KOPT-K1 (cell line): Measurements from ENCODE around the gene ADGRB3.

Experiments used
- H3K27ac ChIP-seq: fragments of 200-600 bp; sonication (generic); 2 replicates; pipeline ENCODE4 v1.5.1; 2016; ENCODE audit warnings: antibody characterized with exemption, mild to moderate bottlenecking, low read depth, low read length; ENCODE audit not compliant: poor library complexity, severe bottlenecking
- H3K36me3 ChIP-seq: fragments of 200-600 bp; sonication (generic); 2 replicates; pipeline ENCODE4 v1.5.1; 2017; ENCODE audit warnings: antibody characterized with exemption, mild to moderate bottlenecking, low read length, moderate library complexity; ENCODE audit not compliant: insufficient read depth
- H3K9me3 ChIP-seq: fragments of 200-600 bp; sonication (generic); 2 replicates; pipeline ENCODE4 v1.5.1; 2017; ENCODE audit warnings: antibody characterized with exemption, low read length, mild to moderate bottlenecking; ENCODE audit not compliant: insufficient read depth, poor library complexity, severe bottlenecking

ADGRB3 gene

GRCh38 chr6:69063401-69063800, 428.3 kb downstream of the ADGRB3 start:
- Histone ChIP-seq H3K9me3 (no peaks in the 10 kb centered on the region), H3K36me3 (no peaks in the 10 kb centered on the region), H3K27ac (no peak overlapping the region)

- Histone ChIP-seq H3K27ac (no peak overlapping the region), H3K36me3 (no peaks in the 10 kb centered on the region), H3K9me3 (no peaks in the 10 kb centered on the region)
Measured at GRCh38 chr6:69064226-69064625, 429.1 kb downstream of the ADGRB3 start.

- Histone ChIP-seq H3K27ac (no peak overlapping the region), H3K9me3 (no peaks in the 10 kb centered on the region), H3K36me3 (no peaks in the 10 kb centered on the region)
Measured at GRCh38 chr6:69069881-69070280, 434.8 kb downstream of the ADGRB3 start.

GRCh38 chr6:69072796-69073195, 437.7 kb downstream of the ADGRB3 start:
- H3K36me3 ChIP-seq = no peaks in the 10 kb centered on the region
- no peaks in the 10 kb centered on the region for H3K9me3 ChIP-seq
- no peak overlapping the region for H3K27ac ChIP-seq

GRCh38 chr6:69084746-69085335, 449.8 kb downstream of the ADGRB3 start:
- Histone ChIP-seq H3K36me3 (no peaks in the 10 kb centered on the region), H3K27ac (no peak overlapping the region), H3K9me3 (no peaks in the 10 kb centered on the region)

GRCh38 chr6:69086689-69087088, 451.6 kb downstream of the ADGRB3 start:
- Histone ChIP-seq H3K36me3 (no peaks in the 10 kb centered on the region), H3K27ac (no peak overlapping the region), H3K9me3 (no peaks in the 10 kb centered on the region)

- Histone ChIP-seq H3K27ac (no peak overlapping the region), H3K36me3 (no peaks in the 10 kb centered on the region), H3K9me3 (no peaks in the 10 kb centered on the region)
Measured at GRCh38 chr6:69089539-69089938, 454.5 kb downstream of the ADGRB3 start.

GRCh38 chr6:69090132-69090531, 455.1 kb downstream of the ADGRB3 start:
- Histone ChIP-seq H3K36me3 (no peaks in the 10 kb centered on the region), H3K27ac (no peak overlapping the region), H3K9me3 (no peaks in the 10 kb centered on the region)

GRCh38 chr6:69096681-69097080, 461.6 kb downstream of the ADGRB3 start:
- H3K9me3 ChIP-seq = no peaks in the 10 kb centered on the region
- H3K36me3 ChIP-seq = no peaks in the 10 kb centered on the region
- H3K27ac ChIP-seq = no peak overlapping the region

- Histone ChIP-seq H3K36me3 (no peaks in the 10 kb centered on the region), H3K27ac (no peak overlapping the region), H3K9me3 (no peaks in the 10 kb centered on the region)
Measured at GRCh38 chr6:69097948-69098347, 462.9 kb downstream of the ADGRB3 start.

GRCh38 chr6:69098910-69099309, 463.8 kb downstream of the ADGRB3 start:
- Histone ChIP-seq H3K36me3 (no peaks in the 10 kb centered on the region), H3K27ac (no peak overlapping the region), H3K9me3 (no peaks in the 10 kb centered on the region)

- H3K27ac ChIP-seq = no peak overlapping the region
- no peaks in the 10 kb centered on the region for H3K9me3 ChIP-seq
- H3K36me3 ChIP-seq = no peaks in the 10 kb centered on the region
Measured at GRCh38 chr6:69100772-69101171, 465.7 kb downstream of the ADGRB3 start.

GRCh38 chr6:69102416-69102815, 467.3 kb downstream of the ADGRB3 start:
- H3K9me3 ChIP-seq = no peaks in the 10 kb centered on the region
- no peak overlapping the region for H3K27ac ChIP-seq
- H3K36me3 ChIP-seq = no peaks in the 10 kb centered on the region

GRCh38 chr6:69105288-69105687, 470.2 kb downstream of the ADGRB3 start:
- no peak overlapping the region for H3K27ac ChIP-seq
- no peaks in the 10 kb centered on the region for H3K36me3 ChIP-seq
- no peaks in the 10 kb centered on the region for H3K9me3 ChIP-seq

GRCh38 chr6:69106511-69106910, 471.4 kb downstream of the ADGRB3 start:
- Histone ChIP-seq H3K27ac (no peak overlapping the region), H3K36me3 (no peaks in the 10 kb centered on the region), H3K9me3 (no peaks in the 10 kb centered on the region)

- Histone ChIP-seq H3K36me3 (no peaks in the 10 kb centered on the region), H3K9me3 (no peaks in the 10 kb centered on the region), H3K27ac (no peak overlapping the region)
Measured at GRCh38 chr6:69111301-69111700, 476.2 kb downstream of the ADGRB3 start.
